ENCODE results near the gene XXYLT1.

The XXYLT1 gene

GRCh38 chr3:195036974-195037373 is 234.0 kb downstream of the XXYLT1 start:
- Mint-ChIP-seq H3K36me3 (ENCODE audit: low read depth) (no peaks in the 10 kb centered on the region), H3K27ac (no peak overlapping the region), H3K4me1 (ENCODE audit: low read depth) (peaks cover 30% of the 10 kb centered on the region), H3K27me3 (peaks cover 6% of the 10 kb centered on the region), H3K9me3 (no peaks in the 10 kb centered on the region), H3K4me3 (no peak overlapping the region)
- intact Hi-C loops (cut with micrococcal nuclease), result no loop called here

- no peak overlapping the region for H3K4me3 Mint-ChIP-seq
- intact Hi-C loops (cut with micrococcal nuclease), result no loop called here
- peaks cover 27% of the 10 kb centered on the region for H3K4me1 Mint-ChIP-seq (ENCODE audit: low read depth)
- H3K27me3 Mint-ChIP-seq, result peaks cover 4% of the 10 kb centered on the region
- no peak overlapping the region for H3K27ac Mint-ChIP-seq
- H3K36me3 Mint-ChIP-seq (ENCODE audit: low read depth), result no peaks in the 10 kb centered on the region
- H3K9me3 Mint-ChIP-seq, result no peaks in the 10 kb centered on the region
These were observed 234.4 kb downstream of the XXYLT1 start for GRCh38 chr3:195036574-195036973.

- H3K4me1 Mint-ChIP-seq (ENCODE audit: low read depth), result peaks cover 27% of the 10 kb centered on the region
- no peak overlapping the region for H3K27ac Mint-ChIP-seq
- intact Hi-C loops (cut with micrococcal nuclease), result no loop called here
- H3K9me3 Mint-ChIP-seq, result no peaks in the 10 kb centered on the region
- no peak overlapping the region for H3K4me3 Mint-ChIP-seq
- H3K27me3 Mint-ChIP-seq, result peaks cover 4% of the 10 kb centered on the region
- H3K36me3 Mint-ChIP-seq (ENCODE audit: low read depth), result no peaks in the 10 kb centered on the region
These were observed 234.8 kb downstream of the XXYLT1 start for GRCh38 chr3:195036203-195036505.

GRCh38 chr3:195035345-195036202 is 235.4 kb downstream of the XXYLT1 start:
- intact Hi-C loops (cut with micrococcal nuclease), result no loop called here
- no peaks in the 10 kb centered on the region for H3K36me3 Mint-ChIP-seq (ENCODE audit: low read depth)
- peaks cover 4% of the 10 kb centered on the region for H3K27me3 Mint-ChIP-seq
- H3K4me1 Mint-ChIP-seq (ENCODE audit: low read depth), result peaks cover 28% of the 10 kb centered on the region
- no peak overlapping the region for H3K27ac Mint-ChIP-seq
- no peak overlapping the region for H3K4me3 Mint-ChIP-seq
- H3K9me3 Mint-ChIP-seq, result no peaks in the 10 kb centered on the region

GRCh38 chr3:195034541-195034940 is 236.4 kb downstream of the XXYLT1 start:
- Mint-ChIP-seq H3K4me1 (ENCODE audit: low read depth) (peaks cover 18% of the 10 kb centered on the region), H3K4me3 (no peak overlapping the region), H3K27me3 (peaks cover 4% of the 10 kb centered on the region), H3K27ac (no peak overlapping the region), H3K9me3 (no peaks in the 10 kb centered on the region), H3K36me3 (ENCODE audit: low read depth) (no peaks in the 10 kb centered on the region)
- intact Hi-C loops (cut with micrococcal nuclease), result no loop called here

- Mint-ChIP-seq H3K4me1 (ENCODE audit: low read depth) (peaks cover 13% of the 10 kb centered on the region), H3K27me3 (peaks cover 5% of the 10 kb centered on the region), H3K9me3 (no peaks in the 10 kb centered on the region), H3K27ac (no peak overlapping the region), H3K4me3 (no peak overlapping the region), H3K36me3 (ENCODE audit: low read depth) (no peaks in the 10 kb centered on the region)
- intact Hi-C loops (cut with micrococcal nuclease), result no loop called here
These were observed 236.9 kb downstream of the XXYLT1 start for GRCh38 chr3:195034101-195034500.

- Mint-ChIP-seq H3K4me1 (ENCODE audit: low read depth) (peaks cover 12% of the 10 kb centered on the region), H3K36me3 (ENCODE audit: low read depth) (no peaks in the 10 kb centered on the region), H3K27me3 (peaks cover 5% of the 10 kb centered on the region), H3K27ac (peak overlapping the region; percentile 43), H3K4me3 (no peak overlapping the region), H3K9me3 (no peaks in the 10 kb centered on the region)
- intact Hi-C loops (cut with micrococcal nuclease), result no loop called here
These were observed 237.3 kb downstream of the XXYLT1 start for GRCh38 chr3:195033531-195034091.

GRCh38 chr3:195032955-195033354 is 238.0 kb downstream of the XXYLT1 start:
- Mint-ChIP-seq H3K4me1 (ENCODE audit: low read depth) (peaks cover 12% of the 10 kb centered on the region), H3K4me3 (no peak overlapping the region), H3K9me3 (no peaks in the 10 kb centered on the region), H3K27me3 (peaks cover 5% of the 10 kb centered on the region), H3K36me3 (ENCODE audit: low read depth) (no peaks in the 10 kb centered on the region), H3K27ac (no peak overlapping the region)
- intact Hi-C loops (cut with micrococcal nuclease), result no loop called here

- Mint-ChIP-seq H3K4me1 (ENCODE audit: low read depth) (peaks cover 12% of the 10 kb centered on the region), H3K36me3 (ENCODE audit: low read depth) (no peaks in the 10 kb centered on the region), H3K27ac (no peak overlapping the region), H3K27me3 (peaks cover 5% of the 10 kb centered on the region), H3K4me3 (no peak overlapping the region), H3K9me3 (no peaks in the 10 kb centered on the region)
- intact Hi-C loops (cut with micrococcal nuclease), result no loop called here
These were observed 238.7 kb downstream of the XXYLT1 start for GRCh38 chr3:195032106-195032759.

GRCh38 chr3:195031574-195032003 is 239.4 kb downstream of the XXYLT1 start:
- Mint-ChIP-seq H3K9me3 (no peaks in the 10 kb centered on the region), H3K36me3 (ENCODE audit: low read depth) (no peaks in the 10 kb centered on the region), H3K27me3 (peaks cover 5% of the 10 kb centered on the region), H3K4me3 (no peak overlapping the region), H3K4me1 (ENCODE audit: low read depth) (peaks cover 12% of the 10 kb centered on the region), H3K27ac (no peak overlapping the region)
- intact Hi-C loops (cut with micrococcal nuclease), result no loop called here

GRCh38 chr3:195030791-195031321 is 240.1 kb downstream of the XXYLT1 start:
- peaks cover 5% of the 10 kb centered on the region for H3K27me3 Mint-ChIP-seq
- H3K36me3 Mint-ChIP-seq (ENCODE audit: low read depth), result no peaks in the 10 kb centered on the region
- H3K4me3 Mint-ChIP-seq, result no peak overlapping the region
- intact Hi-C loops (cut with micrococcal nuclease), result no loop called here
- H3K9me3 Mint-ChIP-seq, result no peaks in the 10 kb centered on the region
- H3K4me1 Mint-ChIP-seq (ENCODE audit: low read depth), result peaks cover 14% of the 10 kb centered on the region
- H3K27ac Mint-ChIP-seq, result no peak overlapping the region

- peaks cover 3% of the 10 kb centered on the region for H3K27me3 Mint-ChIP-seq
- H3K4me1 Mint-ChIP-seq (ENCODE audit: low read depth), result peaks cover 28% of the 10 kb centered on the region
- H3K9me3 Mint-ChIP-seq, result no peaks in the 10 kb centered on the region
- no peak overlapping the region for H3K4me3 Mint-ChIP-seq
- H3K36me3 Mint-ChIP-seq (ENCODE audit: low read depth), result no peaks in the 10 kb centered on the region
- intact Hi-C loops (cut with micrococcal nuclease), result no loop called here
- H3K27ac Mint-ChIP-seq, result no peak overlapping the region
These were observed 241.9 kb downstream of the XXYLT1 start for GRCh38 chr3:195028877-195029606.

GRCh38 chr3:195025884-195026200 is 245.1 kb downstream of the XXYLT1 start:
- no peak overlapping the region for H3K4me3 Mint-ChIP-seq
- peak overlapping the region; percentile 71 for H3K27ac Mint-ChIP-seq
- H3K36me3 Mint-ChIP-seq (ENCODE audit: low read depth), result no peaks in the 10 kb centered on the region
- H3K9me3 Mint-ChIP-seq, result no peaks in the 10 kb centered on the region
- peaks cover 1% of the 10 kb centered on the region for H3K27me3 Mint-ChIP-seq
- H3K4me1 Mint-ChIP-seq (ENCODE audit: low read depth), result peaks cover 30% of the 10 kb centered on the region
- intact Hi-C loops (cut with micrococcal nuclease), result no loop called here
